Vagina (tissue), 2 donors: ENCODE data around the gene ACOT11. TPM values are rescaled to one million over a fixed set of nuclear protein-coding genes. Genes with fewer than 3 reads are reported as not detected.

Experiments used
- DNase-seq, 2 donors: peaks; one replicate each; pipeline ENCODE4 v3.0.0-alpha.2; 2017; ENCODE audit errors: extremely low spot score in 2 of 2
- H3K27ac ChIP-seq: fragments of 200-600 bp; sonication (generic); one replicate; pipeline ENCODE4 v1.5.1; 2019
- H3K27me3 ChIP-seq: fragments of 200-600 bp; sonication (generic); one replicate; pipeline ENCODE4 v1.5.1; 2019
- H3K36me3 ChIP-seq, 2 donors: fragments of 200-600 bp; sonication (generic); one replicate each; pipeline ENCODE4 v1.5.1; 2017 to 2019
- H3K4me1 ChIP-seq: fragments of 200-600 bp; sonication (generic); one replicate; pipeline ENCODE4 v1.5.1; 2019
- H3K4me3 ChIP-seq, 2 donors: fragments of 200-600 bp; sonication (generic); 1 replicate in 1 of 2; 2 replicates in 1 of 2; pipeline ENCODE4 v1.5.1; 2016 to 2019
- H3K9me3 ChIP-seq: fragments of 200-600 bp; sonication (generic); one replicate; pipeline ENCODE4 v1.5.1; 2019
- POLR2A ChIP-seq, 2 donors: fragments of 450-650 bp; IDR thresholded peaks; one replicate each; pipeline ENCODE4 v1.6.1; 2017; ENCODE audit warnings: antibody characterized with exemption in 2 of 2, mild to moderate bottlenecking in 2 of 2, moderate library complexity in 2 of 2
- POLR2AphosphoS5 ChIP-seq, 2 donors: sonication (generic); formaldehyde crosslinking; IDR thresholded peaks; one replicate each; pipeline ENCODE4 v1.9.0; 2017; ENCODE audit warnings: antibody characterized with exemption in 2 of 2, mild to moderate bottlenecking in 2 of 2, low read depth in 1 of 2; ENCODE audit not compliant: insufficient read depth in 1 of 2
- intact Hi-C: fragments of 100-400 bp; cut with DNase I; formaldehyde crosslinking; loops from one replicate; pipeline ENCODE4 v1.15.1; 2023
- total RNA-seq: library from RNA; depleted of rRNA; stranded (reverse); fragments of >200 nt; gene quantifications from one replicate; pipeline ENCODE4 v1.2.3, GENCODE V29; 2016
- TF ChIP-seq, protein P1 (sequence below), 3 experiments: fragments of 450-650 bp in 2 of 3; fragments of 200-600 bp in 1 of 3; sonication (generic) in 1 of 3; IDR thresholded peaks; one replicate each; pipeline ENCODE4 v1.5.1; 2017 to 2019; ENCODE audit warnings: antibody characterized with exemption in 3 of 3, mild to moderate bottlenecking in 2 of 3, moderate library complexity in 2 of 3

The ACOT11 gene
- total RNA-seq, 1 donor from 2014 or later = 26.0 TPM

DNA sequence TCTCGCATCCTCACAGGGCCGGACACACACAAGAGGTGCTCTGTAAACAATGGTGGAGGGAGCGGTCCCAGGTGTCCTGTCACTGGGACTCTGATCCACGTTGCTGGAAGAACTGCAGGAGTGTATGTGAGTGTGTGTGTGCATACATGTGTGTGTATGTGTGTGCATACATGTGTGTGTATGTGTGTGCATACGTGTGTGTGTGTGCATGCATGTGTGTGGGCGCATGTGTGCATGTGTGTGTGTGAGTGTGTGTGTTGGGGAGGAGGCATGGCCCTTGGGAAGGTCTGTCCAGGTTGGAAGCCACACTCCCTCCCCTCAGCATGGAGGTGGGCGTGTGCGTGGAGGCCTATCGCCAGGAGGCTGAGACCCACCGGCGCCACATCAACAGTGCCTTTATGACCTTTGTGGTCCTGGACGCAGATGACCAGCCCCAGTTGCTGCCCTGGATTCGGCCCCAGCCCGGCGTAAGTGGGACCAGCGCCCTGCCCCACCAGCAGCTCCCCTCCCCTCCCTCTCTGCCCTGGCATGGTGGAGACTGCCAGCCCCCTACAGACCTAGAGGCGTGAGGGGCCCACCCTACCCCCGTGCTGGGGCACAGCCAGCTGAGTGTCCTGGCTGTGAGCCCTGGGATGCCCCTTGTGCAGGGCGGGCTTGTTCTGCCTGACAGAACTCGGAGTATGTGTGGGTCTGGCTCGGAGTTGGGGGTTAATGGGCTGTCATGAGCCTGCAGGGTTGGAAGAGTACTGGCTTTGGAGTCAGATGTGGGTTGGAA, 53.1 kb downstream of the ACOT11 start:
- H3K27me3 ChIP-seq = no peaks in the 10 kb centered on the region
- peaks cover 0 to 2% of the 10 kb centered on the region in 2 donors for H3K36me3 ChIP-seq
- H3K27ac ChIP-seq = no peak overlapping the region
- H3K4me1 ChIP-seq = no peaks in the 10 kb centered on the region
- intact Hi-C loops = no loop called here
- TF ChIP-seq, protein P1, sequence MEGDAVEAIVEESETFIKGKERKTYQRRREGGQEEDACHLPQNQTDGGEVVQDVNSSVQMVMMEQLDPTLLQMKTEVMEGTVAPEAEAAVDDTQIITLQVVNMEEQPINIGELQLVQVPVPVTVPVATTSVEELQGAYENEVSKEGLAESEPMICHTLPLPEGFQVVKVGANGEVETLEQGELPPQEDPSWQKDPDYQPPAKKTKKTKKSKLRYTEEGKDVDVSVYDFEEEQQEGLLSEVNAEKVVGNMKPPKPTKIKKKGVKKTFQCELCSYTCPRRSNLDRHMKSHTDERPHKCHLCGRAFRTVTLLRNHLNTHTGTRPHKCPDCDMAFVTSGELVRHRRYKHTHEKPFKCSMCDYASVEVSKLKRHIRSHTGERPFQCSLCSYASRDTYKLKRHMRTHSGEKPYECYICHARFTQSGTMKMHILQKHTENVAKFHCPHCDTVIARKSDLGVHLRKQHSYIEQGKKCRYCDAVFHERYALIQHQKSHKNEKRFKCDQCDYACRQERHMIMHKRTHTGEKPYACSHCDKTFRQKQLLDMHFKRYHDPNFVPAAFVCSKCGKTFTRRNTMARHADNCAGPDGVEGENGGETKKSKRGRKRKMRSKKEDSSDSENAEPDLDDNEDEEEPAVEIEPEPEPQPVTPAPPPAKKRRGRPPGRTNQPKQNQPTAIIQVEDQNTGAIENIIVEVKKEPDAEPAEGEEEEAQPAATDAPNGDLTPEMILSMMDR (IDR thresholded peaks at IDR 0.05) = no peak
- no peak for TF ChIP-seq POLR2AphosphoS5 (IDR thresholded peaks at IDR 0.05; ENCODE audit: insufficient read depth in 1 of 2, low read depth in 1 of 2)
- TF ChIP-seq POLR2A (IDR thresholded peaks at IDR 0.05) = no peak
- H3K4me3 ChIP-seq = no peak overlapping the region
- no peaks in the 10 kb centered on the region for H3K9me3 ChIP-seq
- DNase-seq = no peak

- no peak for DNase-seq
- Histone ChIP-seq H3K9me3 (no peaks in the 10 kb centered on the region), H3K27ac (no peak overlapping the region), H3K4me3 (no peak overlapping the region), H3K27me3 (no peaks in the 10 kb centered on the region), H3K36me3 (no peaks in the 10 kb centered on the region), H3K4me1 (no peaks in the 10 kb centered on the region)
- TF ChIP-seq, protein P1 (IDR thresholded peaks at IDR 0.05) = no peak
- no peak for TF ChIP-seq POLR2A (IDR thresholded peaks at IDR 0.05)
- no peak for TF ChIP-seq POLR2AphosphoS5 (IDR thresholded peaks at IDR 0.05; ENCODE audit: insufficient read depth in 1 of 2, low read depth in 1 of 2)
- intact Hi-C loops = no loop called here
Measured at GRCh38 chr1:54601730-54602129, 53.7 kb downstream of the ACOT11 start.

DNA sequence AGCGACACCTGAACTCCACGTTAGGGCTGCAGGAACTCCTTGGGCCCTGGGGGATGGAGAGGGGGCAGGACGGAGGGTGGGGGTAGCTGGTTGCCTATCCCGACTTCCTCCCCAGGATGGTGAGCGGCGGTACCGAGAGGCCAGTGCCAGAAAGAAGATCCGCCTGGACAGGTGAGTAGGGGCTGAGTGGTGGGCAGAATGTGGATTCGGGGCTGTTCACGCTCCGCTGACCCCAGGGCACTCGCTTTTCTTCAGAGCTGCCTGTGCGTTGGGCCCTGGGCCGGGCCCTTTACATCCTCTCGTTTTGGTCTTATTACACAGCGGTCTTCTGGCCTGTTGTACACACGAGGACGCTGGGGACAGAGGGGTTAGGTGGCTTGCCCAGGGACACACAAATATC, 54.5 kb downstream of the ACOT11 start:
- intact Hi-C loops = no loop called here
- no peaks in the 10 kb centered on the region for H3K9me3 ChIP-seq
- H3K4me1 ChIP-seq = no peaks in the 10 kb centered on the region
- H3K4me3 ChIP-seq = no peak overlapping the region
- DNase-seq = no peak
- no peaks in the 10 kb centered on the region for H3K27me3 ChIP-seq
- H3K36me3 ChIP-seq = no peaks in the 10 kb centered on the region
- H3K27ac ChIP-seq = no peak overlapping the region
- TF ChIP-seq POLR2AphosphoS5 (IDR thresholded peaks at IDR 0.05; ENCODE audit: insufficient read depth in 1 of 2, low read depth in 1 of 2) (no peak), POLR2A (IDR thresholded peaks at IDR 0.05) (no peak)
- TF ChIP-seq, protein P1 (IDR thresholded peaks at IDR 0.05) = no peak

GRCh38 chr1:54603241-54603640, 55.2 kb downstream of the ACOT11 start:
- H3K9me3 ChIP-seq = no peaks in the 10 kb centered on the region
- H3K27me3 ChIP-seq = no peaks in the 10 kb centered on the region
- intact Hi-C loops = no loop called here
- H3K27ac ChIP-seq = no peak overlapping the region
- no peaks in the 10 kb centered on the region for H3K36me3 ChIP-seq
- H3K4me1 ChIP-seq = no peaks in the 10 kb centered on the region
- H3K4me3 ChIP-seq = no peak overlapping the region
- DNase-seq = no peak
- TF ChIP-seq POLR2A (IDR thresholded peaks at IDR 0.05) = no peak
- no peak for TF ChIP-seq POLR2AphosphoS5 (IDR thresholded peaks at IDR 0.05; ENCODE audit: insufficient read depth in 1 of 2, low read depth in 1 of 2)
- TF ChIP-seq, protein P1 (IDR thresholded peaks at IDR 0.05) = no peak

GRCh38 chr1:54604051-54604450, 56.0 kb downstream of the ACOT11 start:
- intact Hi-C loops = no loop called here
- no peak for DNase-seq
- Histone ChIP-seq H3K4me1 (no peaks in the 10 kb centered on the region), H3K36me3 (no peaks in the 10 kb centered on the region), H3K27ac (no peak overlapping the region), H3K9me3 (no peaks in the 10 kb centered on the region), H3K4me3 (no peak overlapping the region), H3K27me3 (no peaks in the 10 kb centered on the region)
- TF ChIP-seq POLR2AphosphoS5 (IDR thresholded peaks at IDR 0.05; ENCODE audit: insufficient read depth in 1 of 2, low read depth in 1 of 2) (no peak), POLR2A (IDR thresholded peaks at IDR 0.05) (no peak)
- TF ChIP-seq, protein P1 (IDR thresholded peaks at IDR 0.05) = no peak
